GM10266 (cell line): ENCODE measurements around the gene LMBRD2.

Source experiments
- DNase-seq: peaks from one replicate; pipeline ENCODE4 v3.0.0; 2012; ENCODE audit errors: extremely low spot score
- CTCF ChIP-seq: IDR thresholded peaks from 2 replicates; pipeline ENCODE4 v1.5.1; 2012; ENCODE audit warnings: mild to moderate bottlenecking, low read depth; ENCODE audit not compliant: control insufficient read depth, insufficient read depth; ENCODE audit errors: missing control alignments

Gene LMBRD2

DNA sequence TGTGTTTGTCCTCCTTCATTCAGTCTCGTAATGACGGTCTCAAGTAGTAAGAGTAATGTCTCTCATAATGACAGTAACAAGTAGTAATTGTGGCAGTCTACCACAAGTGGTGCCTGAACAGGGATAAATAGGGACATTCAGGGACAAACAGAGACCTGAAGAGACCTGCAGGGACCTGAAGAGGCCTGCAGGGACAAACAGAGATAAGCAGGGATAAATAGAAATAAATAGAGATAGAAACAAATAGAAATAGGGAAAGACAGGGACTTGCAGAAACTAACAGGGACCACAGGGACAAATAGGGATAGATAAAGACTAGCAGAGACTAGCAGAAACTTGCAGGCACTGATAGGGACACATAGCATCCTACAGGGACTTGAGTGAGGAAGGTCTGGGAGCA lies 92.9 kb downstream of the LMBRD2 start:
- no peak for TF ChIP-seq CTCF
- no peak for DNase-seq

- no peak for TF ChIP-seq CTCF
- no peak for DNase-seq
Observed at GRCh38 chr5:36057386-36057785, 94.3 kb downstream of the LMBRD2 start.

GRCh38 chr5:36056422-36056821 lies 95.3 kb downstream of the LMBRD2 start:
- TF ChIP-seq CTCF = no peak
- DNase-seq = no peak

- no peak for DNase-seq
- TF ChIP-seq CTCF = no peak
Observed at GRCh38 chr5:36055984-36056383, 95.7 kb downstream of the LMBRD2 start.

GRCh38 chr5:36054647-36055046 lies 97.0 kb downstream of the LMBRD2 start:
- TF ChIP-seq CTCF = no peak
- DNase-seq = no peak

DNA sequence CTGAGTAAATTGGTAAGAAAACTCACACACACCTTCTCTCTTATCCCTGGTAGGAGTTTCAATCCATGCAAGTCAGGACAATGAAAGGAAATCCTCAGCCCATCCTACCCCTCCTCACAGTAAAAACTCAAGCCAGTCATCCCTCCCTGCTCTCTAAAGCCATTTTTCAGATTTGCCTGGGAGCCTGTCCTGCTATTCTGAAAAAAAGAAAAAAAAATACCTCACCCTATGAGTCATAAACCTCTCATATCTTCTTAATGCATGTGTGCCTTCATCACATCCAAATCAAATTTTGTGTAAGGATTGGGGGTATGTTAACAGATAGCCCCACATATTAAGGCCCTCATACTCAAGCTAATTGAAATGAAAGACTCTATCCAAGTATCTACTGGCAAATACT lies 99.1 kb downstream of the LMBRD2 start:
- no peak for TF ChIP-seq CTCF
- no peak for DNase-seq

DNA sequence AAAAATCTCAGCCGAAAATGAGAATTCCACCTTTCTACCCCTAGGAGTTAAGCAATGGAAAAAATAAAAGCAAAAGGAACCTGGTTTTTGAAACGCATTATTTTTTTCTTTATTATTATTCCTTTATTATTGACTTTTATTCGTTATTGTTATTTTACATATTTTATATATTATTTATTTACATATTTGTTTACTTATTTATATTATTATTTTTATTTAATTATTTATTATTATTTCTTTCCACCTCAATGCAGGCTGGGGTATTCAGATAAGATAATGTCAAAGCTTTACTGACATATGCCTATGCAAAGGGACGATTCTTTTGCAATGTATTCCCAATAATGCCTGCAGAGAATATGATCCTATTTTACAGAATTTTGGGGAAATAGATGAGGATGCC lies 101.7 kb downstream of the LMBRD2 start:
- TF ChIP-seq CTCF = no peak
- DNase-seq = no peak
